Osteoblast (primary cell): ENCODE measurements around the gene SUGP2. TPM values are rescaled to one million over a fixed set of nuclear protein-coding genes. Genes with fewer than 3 reads are reported as not detected.

Experiments used
- DNase-seq: peaks from one replicate; pipeline ENCODE4 v3.0.0; 2011; ENCODE audit warnings: low spot score, mixed read lengths; ENCODE audit not compliant: insufficient read length; ENCODE audit errors: missing footprints
- H2AFZ ChIP-seq: 2 replicates; pipeline ENCODE4 v1.6.0; 2011; ENCODE audit warnings: mild to moderate bottlenecking, low read length
- H3K27ac ChIP-seq: 2 replicates; pipeline ENCODE4 v1.5.1; 2011; ENCODE audit warnings: mild to moderate bottlenecking, low read depth, low read length, moderate library complexity
- H3K27me3 ChIP-seq: 2 replicates; pipeline ENCODE4 v1.6.0; 2012; ENCODE audit warnings: mild to moderate bottlenecking, control low read depth, inconsistent platforms, low read length, moderate library complexity; ENCODE audit not compliant: insufficient read depth
- H3K36me3 ChIP-seq: 2 replicates; pipeline ENCODE4 v1.5.1; 2011; ENCODE audit warnings: mild to moderate bottlenecking, low read length, control low read depth, moderate library complexity; ENCODE audit not compliant: insufficient read depth
- H3K4me1 ChIP-seq: 2 replicates; pipeline ENCODE4 v1.5.1; 2011; ENCODE audit warnings: mild to moderate bottlenecking, low read length, control low read depth, moderate library complexity; ENCODE audit not compliant: insufficient read depth
- H3K4me2 ChIP-seq: 2 replicates; pipeline ENCODE4 v1.6.0; 2011; ENCODE audit warnings: mild to moderate bottlenecking, low read length; ENCODE audit not compliant: insufficient read depth
- H3K4me3 ChIP-seq: fragments of 200-600 bp; sonication (generic); 3 replicates; pipeline ENCODE4 v1.5.1; 2012; ENCODE audit warnings: mild to moderate bottlenecking, low read length, inconsistent platforms; ENCODE audit not compliant: insufficient read depth
- H3K79me2 ChIP-seq: 2 replicates; pipeline ENCODE4 v1.6.0; 2012; ENCODE audit warnings: mild to moderate bottlenecking, low read length, control low read depth, inconsistent platforms; ENCODE audit not compliant: insufficient read depth
- H3K9me3 ChIP-seq: 2 replicates; pipeline ENCODE4 v1.5.1; 2011; ENCODE audit warnings: low read depth, low read length, control low read depth
- H4K20me1 ChIP-seq: 2 replicates; pipeline ENCODE4 v1.6.0; 2012; ENCODE audit warnings: mild to moderate bottlenecking, low read length, control low read depth; ENCODE audit not compliant: insufficient read depth
- CTCF ChIP-seq: IDR thresholded peaks from 2 replicates; pipeline ENCODE4 v1.5.1; 2011; ENCODE audit warnings: mild to moderate bottlenecking, low read depth, low read length, moderate library complexity; ENCODE audit errors: extremely low read depth
- total RNA-seq: library from RNA; depleted of rRNA; stranded (reverse); fragments of >200 nt; gene quantifications from 2 replicates; pipeline ENCODE4 v1.2.3, GENCODE V29; 2012

Gene SUGP2
- total RNA-seq, 1 donor = 33.7 TPM

- H4K20me1 ChIP-seq = peaks cover 3% of the 10 kb centered on the region
- H3K36me3 ChIP-seq = peaks cover 4% of the 10 kb centered on the region
- no peak overlapping the region for H3K4me3 ChIP-seq
- H3K9me3 ChIP-seq = no peaks in the 10 kb centered on the region
- no peak overlapping the region for H2AFZ ChIP-seq
- no peak overlapping the region for H3K4me2 ChIP-seq
- TF ChIP-seq CTCF = no peak
- peaks cover 6% of the 10 kb centered on the region for H3K4me1 ChIP-seq
- no peaks in the 10 kb centered on the region for H3K27me3 ChIP-seq
- no peaks in the 10 kb centered on the region for H3K79me2 ChIP-seq
- peak; percentile 29 for DNase-seq
- H3K27ac ChIP-seq = no peak overlapping the region
Measured at GRCh38 chr19:18946918-18947317, 86.4 kb downstream of the SUGP2 start.

- no peaks in the 10 kb centered on the region for H3K9me3 ChIP-seq
- H3K79me2 ChIP-seq = peaks cover 4% of the 10 kb centered on the region
- H4K20me1 ChIP-seq = no peaks in the 10 kb centered on the region
- no peak overlapping the region for H2AFZ ChIP-seq
- H3K4me1 ChIP-seq = peaks cover 4% of the 10 kb centered on the region
- H3K36me3 ChIP-seq = peaks cover 4% of the 10 kb centered on the region
- no peaks in the 10 kb centered on the region for H3K27me3 ChIP-seq
- peak; percentile 10 for DNase-seq
- no peak overlapping the region for H3K4me3 ChIP-seq
- no peak overlapping the region for H3K27ac ChIP-seq
- TF ChIP-seq CTCF = no peak
- no peak overlapping the region for H3K4me2 ChIP-seq
Measured at GRCh38 chr19:18946335-18946734, 87.0 kb downstream of the SUGP2 start.

- DNase-seq = peak; percentile 18
- peaks cover 4% of the 10 kb centered on the region for H3K36me3 ChIP-seq
Measured at GRCh38 chr19:18945297-18945696, 88.0 kb downstream of the SUGP2 start.

GRCh38 chr19:18943465-18943864 is 89.9 kb downstream of the SUGP2 start:
- Histone ChIP-seq H3K36me3 (peaks cover 7% of the 10 kb centered on the region), H4K20me1 (no peaks in the 10 kb centered on the region), H3K27me3 (no peaks in the 10 kb centered on the region), H3K27ac (no peak overlapping the region), H3K79me2 (peaks cover 27% of the 10 kb centered on the region), H2AFZ (no peak overlapping the region), H3K9me3 (no peaks in the 10 kb centered on the region), H3K4me2 (no peak overlapping the region), H3K4me3 (no peak overlapping the region), H3K4me1 (peaks cover 7% of the 10 kb centered on the region)
- no peak for TF ChIP-seq CTCF
- no peak for DNase-seq

More at GRCh38 chr19:18945297-18945696, 88.0 kb downstream of the SUGP2 start:
- peaks cover 9% of the 10 kb centered on the region for H3K79me2 ChIP-seq
- peaks cover 4% of the 10 kb centered on the region for H3K4me1 ChIP-seq
- no peak for TF ChIP-seq CTCF
- H3K9me3 ChIP-seq = no peaks in the 10 kb centered on the region
- H3K27me3 ChIP-seq = no peaks in the 10 kb centered on the region
- no peaks in the 10 kb centered on the region for H4K20me1 ChIP-seq
- no peak overlapping the region for H3K4me3 ChIP-seq
- no peak overlapping the region for H3K4me2 ChIP-seq
- H2AFZ ChIP-seq = no peak overlapping the region
- H3K27ac ChIP-seq = no peak overlapping the region
